AG04450 (cell line): Measurements from ENCODE around the gene TMEM72. TPM values are rescaled to one million over a fixed set of nuclear protein-coding genes. Genes with fewer than 3 reads are reported as not detected.

Experiments used
- CTCF ChIA-PET: fragments of 300-600, 350-600 bp; formaldehyde crosslinking; extraction: SDS; loops from one replicate; lab custom pipeline; 2022; ENCODE audit warnings: antibody characterized with exemption, inconsistent platforms; lab: Charles Lee
- POLR2A ChIA-PET: fragments of 350-600 bp; formaldehyde crosslinking; extraction: SDS; loops from one replicate; lab custom pipeline; 2021; ENCODE audit warnings: antibody characterized with exemption, inconsistent platforms; lab: Yijun Ruan, JAX
- DNase-seq: peaks from one replicate; pipeline ENCODE4 v3.0.0-alpha.2; 2011; ENCODE audit warnings: low read depth, low spot score
- H3K27ac ChIP-seq: one replicate; pipeline ENCODE4 v1.5.1; 2012; ENCODE audit warnings: low read depth, low read length, control low read depth
- H3K27me3 ChIP-seq: one replicate; pipeline ENCODE4 v1.6.0; 2012; ENCODE audit warnings: low read length; ENCODE audit not compliant: control insufficient read depth, insufficient read depth
- H3K4me3 ChIP-seq: 2 replicates; pipeline ENCODE4 v1.5.1; 2011; ENCODE audit warnings: mild to moderate bottlenecking, low read depth, low read length, control low read depth
- H3K9me3 ChIP-seq: 2 replicates; pipeline ENCODE4 v1.5.1; 2012; ENCODE audit warnings: low read length; ENCODE audit not compliant: control insufficient read depth, insufficient read depth
- CTCF ChIP-seq: IDR thresholded peaks from 2 replicates; pipeline ENCODE4 v1.5.1; 2011; ENCODE audit warnings: low read depth, low read length, control low read depth, inconsistent platforms
- polyA plus RNA-seq: library from polyadenylated mRNA; depleted of rRNA; stranded (reverse); fragments of >200 nt; gene quantifications from 2 replicates; pipeline ENCODE4 v1.2.3, GENCODE V29; 2011

Gene TMEM72
- polyA plus RNA-seq, 1 experiment: not detected

GRCh38 chr10:44893604-44894468 lies 17.3 kb upstream of the TMEM72 start:
- Histone ChIP-seq H3K27ac (no peak overlapping the region), H3K9me3 (no peaks in the 10 kb centered on the region; the same call in 1 of the 2 replicates), H3K4me3 (no peak overlapping the region), H3K27me3 (peaks cover 15% of the 10 kb centered on the region)
- no peak for DNase-seq
- no peak for TF ChIP-seq CTCF
- CTCF ChIA-PET: no interaction called here
- POLR2A ChIA-PET: no interaction called here

GRCh38 chr10:44894691-44895090 lies 16.4 kb upstream of the TMEM72 start:
- TF ChIP-seq CTCF: no peak
- H3K27ac ChIP-seq: no peak overlapping the region
- ChIA-PET POLR2A (no interaction called here), CTCF (no interaction called here)
- no peak for DNase-seq
- H3K9me3 ChIP-seq: no peaks in the 10 kb centered on the region; the same call in 1 of the 2 replicates
- no peak overlapping the region for H3K4me3 ChIP-seq
- H3K27me3 ChIP-seq: peaks cover 20% of the 10 kb centered on the region

GRCh38 chr10:44895280-44895679 lies 15.9 kb upstream of the TMEM72 start:
- no peak overlapping the region for H3K27ac ChIP-seq
- DNase-seq: no peak
- POLR2A ChIA-PET: no interaction called here
- TF ChIP-seq CTCF: no peak
- H3K4me3 ChIP-seq: no peak overlapping the region
- peaks cover 23% of the 10 kb centered on the region for H3K27me3 ChIP-seq
- no peaks in the 10 kb centered on the region; the same call in 1 of the 2 replicates for H3K9me3 ChIP-seq
- CTCF ChIA-PET: no interaction called here

GRCh38 chr10:44897049-44897448 lies 14.1 kb upstream of the TMEM72 start:
- Histone ChIP-seq H3K27ac (no peak overlapping the region), H3K9me3 (no peaks in the 10 kb centered on the region; the same call in 1 of the 2 replicates), H3K27me3 (peaks cover 23% of the 10 kb centered on the region), H3K4me3 (no peak overlapping the region)
- CTCF ChIA-PET: no interaction called here
- DNase-seq: no peak
- TF ChIP-seq CTCF: no peak
- POLR2A ChIA-PET: no interaction called here

- POLR2A ChIA-PET: no interaction called here
Measured at GRCh38 chr10:44898665-44899064, 12.5 kb upstream of the TMEM72 start.

More at GRCh38 chr10:44898665-44899064, 12.5 kb upstream of the TMEM72 start:
- Histone ChIP-seq H3K27ac (no peak overlapping the region), H3K9me3 (no peaks in the 10 kb centered on the region; the same call in 1 of the 2 replicates), H3K27me3 (peaks cover 20% of the 10 kb centered on the region), H3K4me3 (no peak overlapping the region)
- CTCF ChIA-PET: no interaction called here
- TF ChIP-seq CTCF: no peak
- no peak for DNase-seq
